Activated T-cell treated with anti-CD3 and anti-CD28 coated beads, Interleukin-2, amount 50 U/mL, for 48 hours (primary cell): ENCODE data around the gene TUBB2B.

Experiments
- DNase-seq, 2 experiments: peaks; one replicate each; pipeline ENCODE4 v3.0.0-alpha.2; 2020

The TUBB2B gene

GRCh38 chr6:3231247-3232016 lies 4.0 kb upstream of the TUBB2B start:
- peak in 1 of 2 experiments; percentile 31 for DNase-seq

- no peak for DNase-seq
Measured at GRCh38 chr6:3230900-3231246, 3.4 kb upstream of the TUBB2B start.

- DNase-seq = no peak
Measured at GRCh38 chr6:3230256-3230882, 2.9 kb upstream of the TUBB2B start.

- peak; percentile 50 to 61 for DNase-seq
Measured at GRCh38 chr6:3229566-3230178, 2.2 kb upstream of the TUBB2B start.

GRCh38 chr6:3228771-3229565 lies 1.5 kb upstream of the TUBB2B start:
- DNase-seq = peak; percentile 50 to 58

GRCh38 chr6:3228046-3228671 lies 706 bp upstream of the TUBB2B start:
- peak; percentile 41 to 45 for DNase-seq

- peak; percentile 46 to 49 for DNase-seq
Measured at GRCh38 chr6:3226481-3227362, 731 bp downstream of the TUBB2B start.

GRCh38 chr6:3226042-3226441 lies 1.4 kb downstream of the TUBB2B start:
- no peak for DNase-seq

- DNase-seq = no peak
Measured at GRCh38 chr6:3222506-3223038, 4.9 kb downstream of the TUBB2B start.

GRCh38 chr6:3221578-3221977 lies 5.9 kb downstream of the TUBB2B start:
- no peak for DNase-seq

- no peak for DNase-seq
Measured at GRCh38 chr6:3220366-3220765, 7.1 kb downstream of the TUBB2B start.

GRCh38 chr6:3218266-3218665 lies 9.2 kb downstream of the TUBB2B start:
- no peak for DNase-seq

GRCh38 chr6:3217286-3217685 lies 10.2 kb downstream of the TUBB2B start:
- DNase-seq = no peak

GRCh38 chr6:3214898-3215297 lies 12.6 kb downstream of the TUBB2B start:
- no peak for DNase-seq

GRCh38 chr6:3213334-3213695 lies 14.1 kb downstream of the TUBB2B start:
- DNase-seq = no peak

- DNase-seq = no peak
Measured at GRCh38 chr6:3212261-3212660, 15.2 kb downstream of the TUBB2B start.

- no peak for DNase-seq
Measured at GRCh38 chr6:3211681-3212080, 15.8 kb downstream of the TUBB2B start.

- DNase-seq = no peak
Measured at GRCh38 chr6:3210024-3210610, 17.3 kb downstream of the TUBB2B start.

- peak; percentile 80 to 82 for DNase-seq
Measured at GRCh38 chr6:3209114-3210023, 18.1 kb downstream of the TUBB2B start.

- DNase-seq = no peak
Measured at GRCh38 chr6:3208775-3209113, 18.7 kb downstream of the TUBB2B start.
